HEK293 (cell line): ENCODE measurements around the gene SLAMF1.

Experiments
- CTCF ChIA-PET: fragments of 350-600 bp; formaldehyde crosslinking; extraction: SDS; loops from one replicate; lab custom pipeline; 2021; ENCODE audit warnings: antibody characterized with exemption; lab: Yijun Ruan, JAX
- POLR2A ChIA-PET: fragments of 300-600 bp; formaldehyde crosslinking; extraction: SDS; loops from one replicate; lab custom pipeline; 2020; ENCODE audit warnings: antibody characterized with exemption, inconsistent platforms; lab: Yijun Ruan, JAX
- H3K27ac ChIP-seq: fragments of 200-500 bp; sonication (Bioruptor generic); 2 replicates; pipeline ENCODE4 v1.5.1; 2014; ENCODE audit warnings: low read depth, low read length, control low read depth, inconsistent platforms; ENCODE audit errors: extremely low read depth
- H3K36me3 ChIP-seq, 2 experiments: fragments of 200-500 bp in 1 of 2; sonication (Bioruptor generic) in 1 of 2; 1 replicate in 1 of 2; 2 replicates in 1 of 2; pipeline ENCODE4 v1.5.1; 2014 to 2017; ENCODE audit warnings: inconsistent platforms in 2 of 2, low read length in 2 of 2; ENCODE audit not compliant: control insufficient read depth in 2 of 2, insufficient read depth in 1 of 2
- H3K4me1 ChIP-seq: fragments of 200-500 bp; sonication (Bioruptor generic); 2 replicates; pipeline ENCODE4 v1.5.1; 2014; ENCODE audit warnings: mild to moderate bottlenecking, low read length, inconsistent platforms; ENCODE audit not compliant: control insufficient read depth, insufficient read depth
- H3K4me3 ChIP-seq: 2 replicates; pipeline ENCODE4 v1.5.1; 2011; ENCODE audit warnings: low read depth, mild to moderate bottlenecking, control low read depth, low read length, moderate library complexity
- H3K9me3 ChIP-seq: fragments of 200-500 bp; sonication (Bioruptor generic); 2 replicates; pipeline ENCODE4 v1.5.1; 2014; ENCODE audit warnings: low read depth, low read length, inconsistent platforms; ENCODE audit not compliant: control insufficient read depth, insufficient read depth
- HOXD13 ChIP-seq: sonication (generic); formaldehyde crosslinking; IDR thresholded peaks from 2 replicates; pipeline ENCODE4 v1.8.0; 2022; ENCODE audit warnings: missing genetic modification reagents, borderline replicate concordance
- KLF9 ChIP-seq: fragments of 450-650 bp; formaldehyde crosslinking; IDR thresholded peaks from 2 replicates; pipeline ENCODE4 v1.5.1; 2016; ENCODE audit warnings: missing biosample characterization, missing genetic modification characterization, low read depth
- RBAK ChIP-seq: fragments of 450-650 bp; formaldehyde crosslinking; IDR thresholded peaks from 2 replicates; pipeline ENCODE4 v1.5.1; 2016; ENCODE audit warnings: missing biosample characterization, missing genetic modification characterization
- ZFP3 ChIP-seq: fragments of 450-650 bp; formaldehyde crosslinking; IDR thresholded peaks from 2 replicates; pipeline ENCODE4 v1.5.1; 2016; ENCODE audit warnings: low read depth, missing biosample characterization, missing genetic modification characterization
- ZNF138 ChIP-seq: fragments of 450-650 bp; formaldehyde crosslinking; IDR thresholded peaks from 2 replicates; pipeline ENCODE4 v1.5.1; 2016; ENCODE audit warnings: missing biosample characterization, missing genetic modification characterization, borderline replicate concordance
- ZNF169 ChIP-seq: fragments of 450-650 bp; formaldehyde crosslinking; IDR thresholded peaks from 2 replicates; pipeline ENCODE4 v1.5.1; 2016; ENCODE audit warnings: missing biosample characterization, missing genetic modification characterization
- ZNF211 ChIP-seq: fragments of 450-650 bp; formaldehyde crosslinking; IDR thresholded peaks from 2 replicates; pipeline ENCODE4 v1.5.1; 2016; ENCODE audit warnings: low read depth, missing biosample characterization, missing genetic modification characterization
- ZNF292 ChIP-seq: fragments of 450-650 bp; formaldehyde crosslinking; IDR thresholded peaks from 2 replicates; pipeline ENCODE4 v1.5.1; 2016; ENCODE audit warnings: low read depth, missing biosample characterization, missing genetic modification characterization, borderline replicate concordance
- ZNF311 ChIP-seq: fragments of 450-650 bp; formaldehyde crosslinking; IDR thresholded peaks from 2 replicates; pipeline ENCODE4 v1.5.1; 2017; ENCODE audit warnings: missing biosample characterization, missing genetic modification characterization, borderline replicate concordance
- ZNF404 ChIP-seq: fragments of 450-650 bp; formaldehyde crosslinking; IDR thresholded peaks from 2 replicates; pipeline ENCODE4 v1.5.1; 2017; ENCODE audit warnings: missing biosample characterization, missing genetic modification characterization
- ZNF426 ChIP-seq: fragments of 450-650 bp; formaldehyde crosslinking; IDR thresholded peaks from 2 replicates; pipeline ENCODE4 v1.5.1; 2017; ENCODE audit warnings: missing biosample characterization, missing genetic modification characterization, mild to moderate bottlenecking, inconsistent platforms, moderate library complexity
- ZNF529 ChIP-seq: fragments of 450-650 bp; formaldehyde crosslinking; IDR thresholded peaks from 2 replicates; pipeline ENCODE4 v1.5.1; 2017; ENCODE audit warnings: missing genetic modification characterization, missing biosample characterization; ENCODE audit not compliant: insufficient replicate concordance
- ZNF549 ChIP-seq: fragments of 450-650 bp; IDR thresholded peaks from 2 replicates; pipeline ENCODE4 v1.5.1; 2018; ENCODE audit warnings: missing biosample characterization, missing genetic modification characterization, mild to moderate bottlenecking, inconsistent platforms, moderate library complexity
- ZNF555 ChIP-seq: fragments of 450-650 bp; formaldehyde crosslinking; conservative IDR thresholded peaks from 2 replicates; pipeline ENCODE4 v1.5.1; 2017; ENCODE audit warnings: missing biosample characterization, mild to moderate bottlenecking, missing genetic modification characterization, inconsistent platforms
- ZNF558 ChIP-seq: fragments of 450-650 bp; formaldehyde crosslinking; IDR thresholded peaks from 2 replicates; pipeline ENCODE4 v1.5.1; 2016; ENCODE audit warnings: missing biosample characterization, missing genetic modification characterization
- ZNF664 ChIP-seq: fragments of 450-650 bp; formaldehyde crosslinking; IDR thresholded peaks from 2 replicates; pipeline ENCODE4 v1.5.1; 2016; ENCODE audit warnings: missing biosample characterization, missing genetic modification characterization
- ZNF677 ChIP-seq: fragments of 450-650 bp; IDR thresholded peaks from 2 replicates; pipeline ENCODE4 v1.5.0; 2018; ENCODE audit warnings: missing biosample characterization, mild to moderate bottlenecking, missing genetic modification characterization, moderate library complexity
- ZNF701 ChIP-seq: fragments of 450-650 bp; formaldehyde crosslinking; IDR thresholded peaks from 2 replicates; pipeline ENCODE4 v1.5.1; 2016; ENCODE audit warnings: missing biosample characterization, missing genetic modification characterization
- ZXDB ChIP-seq: fragments of 450-650 bp; formaldehyde crosslinking; IDR thresholded peaks from 2 replicates; pipeline ENCODE4 v1.5.1; 2016; ENCODE audit warnings: missing biosample characterization, missing genetic modification characterization
- TF ChIP-seq, protein P1 (sequence below): fragments of 450-650 bp; formaldehyde crosslinking; IDR thresholded peaks from 2 replicates; pipeline ENCODE4 v1.5.1; 2016; ENCODE audit warnings: missing biosample characterization, missing genetic modification characterization
- TF ChIP-seq, protein P2 (sequence below): fragments of 450-650 bp; formaldehyde crosslinking; IDR thresholded peaks from 2 replicates; pipeline ENCODE4 v1.5.1; 2016; ENCODE audit warnings: missing biosample characterization, missing genetic modification characterization
- TF ChIP-seq, protein P3 (sequence below): fragments of 450-650 bp; IDR thresholded peaks from 2 replicates; pipeline ENCODE4 v1.5.1; 2018; ENCODE audit warnings: missing biosample characterization, missing genetic modification characterization
- TF ChIP-seq, protein P4 (sequence below): fragments of 450-650 bp; formaldehyde crosslinking; IDR thresholded peaks from 2 replicates; pipeline ENCODE4 v1.5.1; 2017; ENCODE audit warnings: missing biosample characterization, missing genetic modification characterization

Gene SLAMF1

DNA sequence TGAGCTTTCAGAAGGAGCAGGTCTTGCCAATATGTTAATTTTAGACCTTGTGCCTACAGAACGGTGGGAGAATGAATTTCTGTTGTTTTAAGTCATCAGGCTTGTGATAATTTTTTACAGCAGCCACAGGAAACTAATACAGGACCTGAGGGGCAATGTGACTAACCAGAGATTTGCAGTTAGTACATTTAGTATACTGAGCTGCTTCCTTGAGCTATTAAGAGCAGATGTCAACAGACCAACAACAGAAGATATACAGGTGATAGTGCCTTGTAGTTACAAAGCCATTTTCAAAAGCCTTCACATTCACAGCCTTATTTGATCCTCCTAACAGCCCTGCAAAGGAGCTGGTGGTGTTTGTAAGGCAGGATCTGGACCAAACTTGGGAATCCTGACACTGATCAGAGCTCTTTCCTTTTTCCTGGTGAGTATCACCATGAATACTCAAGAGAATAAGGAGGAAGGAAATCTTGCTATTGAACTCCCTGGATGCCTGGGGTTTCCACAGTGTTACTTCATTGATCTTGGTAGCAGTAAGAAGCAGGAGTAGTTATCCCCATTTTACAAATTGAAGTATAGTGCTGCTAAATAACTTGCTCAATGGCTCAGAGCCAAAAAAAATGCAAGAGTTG, 4.7 kb upstream of the SLAMF1 start:
- H3K9me3 ChIP-seq = no peaks in the 10 kb centered on the region
- ChIA-PET POLR2A (no interaction called here), CTCF (interaction anchor here (0.9 to 1.0 kb wide), 4 partner anchors 27 to 275 kb away, joined by 3 to 4 read pairs (median 3); no protein-coding TSS in a partner anchor)
- no peak overlapping the region for H3K27ac ChIP-seq
- H3K4me1 ChIP-seq = no peaks in the 10 kb centered on the region
- TF ChIP-seq ZXDB (tag by site-specific recombination) (no peak), ZNF701 (tag by site-specific recombination) (no peak), ZNF529 (no peak)
- no peak overlapping the region for H3K4me3 ChIP-seq
- H3K36me3 ChIP-seq = no peaks in the 10 kb centered on the region

DNA sequence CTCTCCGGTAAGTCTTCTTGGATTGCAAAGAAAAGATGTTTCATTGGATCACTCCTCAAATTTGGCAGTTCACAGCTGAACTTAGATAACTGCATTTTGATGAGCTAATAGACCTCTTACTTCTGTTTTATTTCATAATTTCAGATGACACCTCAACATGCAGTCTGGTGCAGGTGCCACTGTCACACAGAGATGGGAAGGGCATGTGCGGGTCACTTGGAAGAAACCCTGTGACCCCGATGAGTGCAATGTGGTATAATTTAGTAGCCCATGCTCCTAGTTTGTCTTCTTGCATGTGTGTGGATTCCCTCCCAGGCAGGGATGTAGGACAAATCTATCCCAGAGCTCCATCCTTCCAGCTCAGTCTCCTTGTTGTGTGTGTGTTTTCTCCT, 481 bp upstream of the SLAMF1 start:
- Histone ChIP-seq H3K4me1 (no peaks in the 10 kb centered on the region), H3K9me3 (no peaks in the 10 kb centered on the region), H3K36me3 (no peaks in the 10 kb centered on the region), H3K4me3 (no peak overlapping the region), H3K27ac (no peak overlapping the region)
- TF ChIP-seq ZNF558 (tag by site-specific recombination) (no peak), ZNF169 (no peak), ZNF404 (no peak), RBAK (no peak), ZNF549 (no peak), KLF9 (tag by site-specific recombination) (no peak), ZNF311 (tag by site-specific recombination) (no peak)
- TF ChIP-seq, protein P1, sequence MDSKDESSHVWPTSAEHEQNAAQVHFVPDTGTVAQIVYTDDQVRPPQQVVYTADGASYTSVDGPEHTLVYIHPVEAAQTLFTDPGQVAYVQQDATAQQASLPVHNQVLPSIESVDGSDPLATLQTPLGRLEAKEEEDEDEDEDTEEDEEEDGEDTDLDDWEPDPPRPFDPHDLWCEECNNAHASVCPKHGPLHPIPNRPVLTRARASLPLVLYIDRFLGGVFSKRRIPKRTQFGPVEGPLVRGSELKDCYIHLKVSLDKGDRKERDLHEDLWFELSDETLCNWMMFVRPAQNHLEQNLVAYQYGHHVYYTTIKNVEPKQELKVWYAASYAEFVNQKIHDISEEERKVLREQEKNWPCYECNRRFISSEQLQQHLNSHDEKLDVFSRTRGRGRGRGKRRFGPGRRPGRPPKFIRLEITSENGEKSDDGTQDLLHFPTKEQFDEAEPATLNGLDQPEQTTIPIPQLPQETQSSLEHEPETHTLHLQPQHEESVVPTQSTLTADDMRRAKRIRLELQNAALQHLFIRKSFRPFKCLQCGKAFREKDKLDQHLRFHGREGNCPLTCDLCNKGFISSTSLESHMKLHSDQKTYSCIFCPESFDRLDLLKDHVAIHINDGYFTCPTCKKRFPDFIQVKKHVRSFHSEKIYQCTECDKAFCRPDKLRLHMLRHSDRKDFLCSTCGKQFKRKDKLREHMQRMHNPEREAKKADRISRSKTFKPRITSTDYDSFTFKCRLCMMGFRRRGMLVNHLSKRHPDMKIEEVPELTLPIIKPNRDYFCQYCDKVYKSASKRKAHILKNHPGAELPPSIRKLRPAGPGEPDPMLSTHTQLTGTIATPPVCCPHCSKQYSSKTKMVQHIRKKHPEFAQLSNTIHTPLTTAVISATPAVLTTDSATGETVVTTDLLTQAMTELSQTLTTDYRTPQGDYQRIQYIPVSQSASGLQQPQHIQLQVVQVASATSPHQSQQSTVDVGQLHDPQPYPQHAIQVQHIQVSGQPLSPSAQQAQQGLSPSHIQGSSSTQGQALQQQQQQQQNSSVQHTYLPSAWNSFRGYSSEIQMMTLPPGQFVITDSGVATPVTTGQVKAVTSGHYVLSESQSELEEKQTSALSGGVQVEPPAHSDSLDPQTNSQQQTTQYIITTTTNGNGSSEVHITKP (tag by site-specific recombination) = no peak
- TF ChIP-seq, protein P2, sequence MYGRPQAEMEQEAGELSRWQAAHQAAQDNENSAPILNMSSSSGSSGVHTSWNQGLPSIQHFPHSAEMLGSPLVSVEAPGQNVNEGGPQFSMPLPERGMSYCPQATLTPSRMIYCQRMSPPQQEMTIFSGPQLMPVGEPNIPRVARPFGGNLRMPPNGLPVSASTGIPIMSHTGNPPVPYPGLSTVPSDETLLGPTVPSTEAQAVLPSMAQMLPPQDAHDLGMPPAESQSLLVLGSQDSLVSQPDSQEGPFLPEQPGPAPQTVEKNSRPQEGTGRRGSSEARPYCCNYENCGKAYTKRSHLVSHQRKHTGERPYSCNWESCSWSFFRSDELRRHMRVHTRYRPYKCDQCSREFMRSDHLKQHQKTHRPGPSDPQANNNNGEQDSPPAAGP = no peak
- TF ChIP-seq, protein P3, sequence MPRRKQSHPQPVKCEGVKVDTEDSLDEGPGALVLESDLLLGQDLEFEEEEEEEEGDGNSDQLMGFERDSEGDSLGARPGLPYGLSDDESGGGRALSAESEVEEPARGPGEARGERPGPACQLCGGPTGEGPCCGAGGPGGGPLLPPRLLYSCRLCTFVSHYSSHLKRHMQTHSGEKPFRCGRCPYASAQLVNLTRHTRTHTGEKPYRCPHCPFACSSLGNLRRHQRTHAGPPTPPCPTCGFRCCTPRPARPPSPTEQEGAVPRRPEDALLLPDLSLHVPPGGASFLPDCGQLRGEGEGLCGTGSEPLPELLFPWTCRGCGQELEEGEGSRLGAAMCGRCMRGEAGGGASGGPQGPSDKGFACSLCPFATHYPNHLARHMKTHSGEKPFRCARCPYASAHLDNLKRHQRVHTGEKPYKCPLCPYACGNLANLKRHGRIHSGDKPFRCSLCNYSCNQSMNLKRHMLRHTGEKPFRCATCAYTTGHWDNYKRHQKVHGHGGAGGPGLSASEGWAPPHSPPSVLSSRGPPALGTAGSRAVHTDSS (tag by site-specific recombination) = no peak
- CTCF ChIA-PET = no interaction called here
- POLR2A ChIA-PET = no interaction called here

DNA sequence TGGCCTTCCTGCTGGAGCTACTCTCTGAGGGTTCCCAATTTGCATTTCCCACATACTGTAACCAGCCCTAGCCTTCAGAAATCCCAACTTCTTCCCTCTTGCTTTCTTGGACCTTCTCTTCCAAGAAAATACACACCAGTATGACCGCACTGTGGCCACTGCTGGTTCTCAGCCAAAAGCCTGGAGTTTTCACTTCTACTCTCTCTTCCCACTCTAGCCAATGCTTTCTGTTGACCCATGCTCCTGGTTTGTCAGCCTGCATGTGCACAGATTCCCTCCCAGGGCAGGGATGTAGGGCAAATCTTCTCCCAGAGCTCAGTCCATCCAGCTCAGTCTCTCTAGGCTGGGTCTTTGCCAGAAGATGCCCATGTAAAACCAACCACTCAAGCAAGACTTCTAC, 664 bp downstream of the SLAMF1 start:
- Histone ChIP-seq H3K27ac (no peak overlapping the region), H3K4me3 (no peak overlapping the region), H3K9me3 (no peaks in the 10 kb centered on the region), H3K36me3 (no peaks in the 10 kb centered on the region), H3K4me1 (no peaks in the 10 kb centered on the region)
- ChIA-PET POLR2A (no interaction called here), CTCF (interaction anchor here (0.7 kb wide), 1 partner anchor 29 kb away, joined by 4 read pairs; no protein-coding TSS in a partner anchor)
- TF ChIP-seq ZNF292 (tag by site-specific recombination) (no peak), ZFP3 (tag by site-specific recombination) (no peak), ZNF138 (tag by site-specific recombination) (no peak), HOXD13 (CRISPR knock-in tag) (no peak), ZNF426 (tag by site-specific recombination) (no peak), ZNF555 (tag by site-specific recombination) (no peak), ZNF211 (tag by site-specific recombination) (no peak), ZNF664 (tag by site-specific recombination) (no peak), ZNF677 (tag by site-specific recombination) (no peak)
- TF ChIP-seq, protein P4, sequence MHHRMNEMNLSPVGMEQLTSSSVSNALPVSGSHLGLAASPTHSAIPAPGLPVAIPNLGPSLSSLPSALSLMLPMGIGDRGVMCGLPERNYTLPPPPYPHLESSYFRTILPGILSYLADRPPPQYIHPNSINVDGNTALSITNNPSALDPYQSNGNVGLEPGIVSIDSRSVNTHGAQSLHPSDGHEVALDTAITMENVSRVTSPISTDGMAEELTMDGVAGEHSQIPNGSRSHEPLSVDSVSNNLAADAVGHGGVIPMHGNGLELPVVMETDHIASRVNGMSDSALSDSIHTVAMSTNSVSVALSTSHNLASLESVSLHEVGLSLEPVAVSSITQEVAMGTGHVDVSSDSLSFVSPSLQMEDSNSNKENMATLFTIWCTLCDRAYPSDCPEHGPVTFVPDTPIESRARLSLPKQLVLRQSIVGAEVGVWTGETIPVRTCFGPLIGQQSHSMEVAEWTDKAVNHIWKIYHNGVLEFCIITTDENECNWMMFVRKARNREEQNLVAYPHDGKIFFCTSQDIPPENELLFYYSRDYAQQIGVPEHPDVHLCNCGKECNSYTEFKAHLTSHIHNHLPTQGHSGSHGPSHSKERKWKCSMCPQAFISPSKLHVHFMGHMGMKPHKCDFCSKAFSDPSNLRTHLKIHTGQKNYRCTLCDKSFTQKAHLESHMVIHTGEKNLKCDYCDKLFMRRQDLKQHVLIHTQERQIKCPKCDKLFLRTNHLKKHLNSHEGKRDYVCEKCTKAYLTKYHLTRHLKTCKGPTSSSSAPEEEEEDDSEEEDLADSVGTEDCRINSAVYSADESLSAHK = no peak
